T-helper 17 cell (primary cell): Measurements from ENCODE around the gene CRYGB. TPM values are rescaled to one million over a fixed set of nuclear protein-coding genes. Genes with fewer than 3 reads are reported as not detected.
"Not testable (repeated sequence)": the region's sequence is repeated elsewhere in the genome, so short reads cannot be mapped to it uniquely, and the experiment has no call there.

Experiments
- ATAC-seq: fragments of 150-1000 bp; cut with Tn5 transposase; 2 replicates; pipeline ENCODE4 v1.10.0; 2021; ENCODE audit warnings: mild to moderate bottlenecking, moderate library complexity
- DNase-seq, 3 donors: peaks; one replicate each; pipeline versions ENCODE4 v3.0.0 to v3.0.0-alpha.2; 2020 to 2021
- H3K9me3 ChIP-seq: one replicate; pipeline ENCODE4 v1.7.0; 2013; ENCODE audit warnings: low read length, mild to moderate bottlenecking; ENCODE audit not compliant: control insufficient read depth, poor library complexity, severe bottlenecking
- H3K27ac Mint-ChIP-seq: one replicate; pipeline ENCODE4 v1.8.0; 2022; ENCODE audit warnings: mild to moderate bottlenecking, moderate library complexity, mixed read lengths
- H3K27me3 Mint-ChIP-seq: one replicate; pipeline ENCODE4 v1.8.0; 2022; ENCODE audit warnings: mixed read lengths
- H3K36me3 Mint-ChIP-seq: one replicate; pipeline ENCODE4 v1.8.0; 2022; ENCODE audit warnings: low read depth, mixed read lengths
- H3K4me1 Mint-ChIP-seq: one replicate; pipeline ENCODE4 v1.8.0; 2022; ENCODE audit warnings: mild to moderate bottlenecking, mixed read lengths
- H3K4me3 Mint-ChIP-seq: one replicate; pipeline ENCODE4 v1.8.0; 2022; ENCODE audit warnings: mild to moderate bottlenecking, moderate library complexity, mixed read lengths
- total RNA-seq, 4 donors: library from RNA in 2 of 4; stranded (reverse) in 2 of 4; gene quantifications; one replicate each; pipeline ENCODE4 v1.2.3 and lab custom pipeline; 2022 to 2026

The CRYGB gene
- total RNA-seq, 2 donors from 2014 or later = not detected

DNA sequence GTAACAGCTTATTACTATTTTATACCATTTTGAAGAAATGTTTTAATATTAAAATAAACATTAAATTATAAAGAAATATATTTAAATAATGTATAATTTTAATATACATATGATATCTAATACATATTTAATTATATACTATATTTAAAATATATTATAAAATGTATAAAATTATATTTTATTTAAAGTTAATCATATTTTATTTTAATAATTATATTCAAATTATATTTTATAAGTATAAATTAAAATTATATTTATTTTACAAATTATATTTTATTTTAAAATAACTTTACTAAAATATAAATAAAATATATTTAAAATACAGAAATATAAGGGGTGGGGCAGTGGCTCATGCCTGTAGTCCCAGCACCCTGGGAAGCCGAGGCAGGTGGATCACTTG lies 23.7 kb downstream of the CRYGB start:
- no peaks in the 10 kb centered on the region for H3K36me3 Mint-ChIP-seq
- H3K27me3 Mint-ChIP-seq = peaks cover 30% of the 10 kb centered on the region
- peaks cover 11% of the 10 kb centered on the region for H3K4me1 Mint-ChIP-seq
- ATAC-seq (no peak), DNase-seq (no peak)
- no peaks in the 10 kb centered on the region for H3K9me3 ChIP-seq
- H3K27ac Mint-ChIP-seq = no peak overlapping the region
- no peak overlapping the region for H3K4me3 Mint-ChIP-seq

DNA sequence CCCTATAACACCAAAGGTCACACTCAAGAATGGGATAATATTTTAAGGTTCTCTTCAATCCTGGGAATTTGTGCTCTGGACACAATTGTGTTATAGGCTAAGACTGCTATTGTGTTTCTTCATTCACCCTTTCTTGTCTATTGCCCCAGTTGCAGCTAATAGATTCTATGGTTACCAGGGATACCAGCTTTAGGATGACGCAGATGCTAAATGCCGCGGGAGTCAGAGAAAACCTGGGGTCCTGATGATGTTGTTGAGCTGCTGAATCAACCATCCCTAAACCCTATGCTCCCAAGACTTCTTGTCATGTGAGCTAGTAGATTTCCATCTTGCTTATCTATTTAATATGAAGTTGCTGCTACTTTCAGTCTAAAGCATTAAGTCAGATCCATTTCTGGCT lies 27.0 kb downstream of the CRYGB start:
- peaks cover 4% of the 10 kb centered on the region for H3K4me1 Mint-ChIP-seq
- no peaks in the 10 kb centered on the region for H3K36me3 Mint-ChIP-seq
- DNase-seq = no peak
- H3K4me3 Mint-ChIP-seq = no peak overlapping the region
- no peak overlapping the region for H3K27ac Mint-ChIP-seq
- H3K27me3 Mint-ChIP-seq = peaks cover 21% of the 10 kb centered on the region
- ATAC-seq = no peak
- no peaks in the 10 kb centered on the region for H3K9me3 ChIP-seq

DNA sequence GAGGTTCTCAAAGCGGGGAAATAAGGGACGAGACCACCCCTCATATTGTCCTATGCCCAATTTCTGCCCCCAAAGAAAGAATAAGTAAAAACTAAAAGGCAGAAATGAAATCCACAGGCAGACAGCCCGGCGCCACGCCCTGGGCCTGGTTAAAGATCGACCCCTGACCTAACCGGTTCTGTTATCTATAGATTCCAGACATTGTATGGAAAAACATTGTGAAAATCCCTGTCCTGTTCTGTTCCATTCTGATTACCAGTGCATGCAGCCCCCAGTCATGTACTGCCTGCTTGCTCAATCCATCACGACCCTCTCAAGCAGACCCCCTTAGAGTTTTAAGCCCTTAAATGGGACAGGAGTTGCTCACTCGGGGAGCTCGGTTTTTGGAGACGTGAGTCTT lies 28.6 kb downstream of the CRYGB start:
- not testable (repeated sequence) for H3K27ac Mint-ChIP-seq, H3K4me3 Mint-ChIP-seq, H3K36me3 Mint-ChIP-seq, DNase-seq, H3K9me3 ChIP-seq, H3K4me1 Mint-ChIP-seq, ATAC-seq
- peaks cover 21% of the 10 kb centered on the region for H3K27me3 Mint-ChIP-seq

DNA sequence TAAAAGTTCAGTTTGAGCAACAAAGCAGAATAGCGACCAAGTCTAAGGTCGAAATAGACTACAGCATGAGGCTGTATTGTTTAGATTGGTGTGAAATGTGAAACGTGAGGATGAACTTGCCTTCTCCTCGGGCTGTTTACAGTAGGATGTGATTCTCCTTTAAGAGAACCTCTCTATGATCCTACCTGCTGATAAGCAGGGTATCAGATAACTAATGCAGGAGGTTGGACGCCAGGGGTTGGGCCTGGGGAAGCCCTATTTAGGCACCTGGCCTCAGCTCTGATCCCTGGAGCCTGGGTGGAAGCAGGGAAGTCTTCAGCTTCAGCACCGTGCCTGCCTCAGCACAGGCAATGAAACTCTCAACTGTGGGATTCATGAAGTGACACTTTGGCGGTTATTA lies 33.0 kb downstream of the CRYGB start:
- Mint-ChIP-seq H3K27ac (no peak overlapping the region), H3K4me1 (no peaks in the 10 kb centered on the region), H3K27me3 (peaks cover 23% of the 10 kb centered on the region), H3K36me3 (no peaks in the 10 kb centered on the region), H3K4me3 (no peak overlapping the region)
- DNase-seq (no peak), ATAC-seq (no peak)
- no peaks in the 10 kb centered on the region for H3K9me3 ChIP-seq

DNA sequence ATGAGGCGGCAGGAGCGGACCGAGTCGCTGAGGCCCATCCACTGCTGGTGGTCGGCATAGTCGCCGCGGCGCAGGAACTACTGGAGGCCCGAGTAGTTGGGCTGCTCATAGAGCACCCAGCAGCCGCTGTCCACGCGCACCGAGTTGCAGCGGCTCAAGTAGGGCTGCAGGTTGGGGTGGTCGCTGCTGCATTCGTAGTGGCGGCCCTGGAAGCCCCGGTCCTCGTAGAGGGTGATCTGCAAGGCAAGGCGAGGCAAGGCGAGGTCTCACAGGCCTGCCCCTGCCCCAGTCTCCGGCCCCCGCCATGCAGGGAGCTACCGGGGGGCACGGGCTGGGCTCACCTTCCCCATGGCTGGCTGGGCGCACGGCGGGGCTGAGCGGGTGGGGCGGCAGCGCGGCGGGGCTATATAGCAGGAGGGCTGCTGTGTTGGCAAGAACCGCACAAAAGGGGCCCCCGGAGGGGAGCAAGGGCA lies 33.6 kb downstream of the CRYGB start:
- DNase-seq, H3K27ac Mint-ChIP-seq, H3K4me1 Mint-ChIP-seq, H3K4me3 Mint-ChIP-seq, ATAC-seq, H3K9me3 ChIP-seq, H3K36me3 Mint-ChIP-seq: not testable (repeated sequence)
- H3K27me3 Mint-ChIP-seq = peaks cover 24% of the 10 kb centered on the region

DNA sequence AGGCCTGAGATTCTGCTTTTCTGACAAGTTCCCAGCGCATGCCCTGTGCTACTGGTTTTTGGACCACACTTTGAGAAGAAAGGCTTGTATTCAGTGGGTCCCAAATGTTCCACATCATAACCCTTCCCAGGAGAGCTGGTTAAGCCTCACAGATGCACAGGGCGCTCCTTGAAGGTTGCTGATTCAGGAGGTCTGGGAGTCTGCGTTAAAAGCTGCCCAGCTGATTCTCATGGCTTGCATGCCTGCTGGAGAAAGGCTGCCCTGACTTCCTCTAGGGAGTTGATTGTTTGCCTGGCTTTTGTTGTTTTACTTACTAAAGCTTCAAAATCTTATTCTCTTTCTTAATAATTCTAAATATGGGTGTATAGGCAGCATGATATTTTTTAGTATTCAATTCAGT lies 42.3 kb downstream of the CRYGB start:
- no peak overlapping the region for H3K4me3 Mint-ChIP-seq
- DNase-seq = no peak
- ATAC-seq = no peak
- no peaks in the 10 kb centered on the region for H3K36me3 Mint-ChIP-seq
- H3K4me1 Mint-ChIP-seq = peaks cover 5% of the 10 kb centered on the region
- H3K27me3 Mint-ChIP-seq = peaks cover 53% of the 10 kb centered on the region
- no peaks in the 10 kb centered on the region for H3K9me3 ChIP-seq
- no peak overlapping the region for H3K27ac Mint-ChIP-seq

DNA sequence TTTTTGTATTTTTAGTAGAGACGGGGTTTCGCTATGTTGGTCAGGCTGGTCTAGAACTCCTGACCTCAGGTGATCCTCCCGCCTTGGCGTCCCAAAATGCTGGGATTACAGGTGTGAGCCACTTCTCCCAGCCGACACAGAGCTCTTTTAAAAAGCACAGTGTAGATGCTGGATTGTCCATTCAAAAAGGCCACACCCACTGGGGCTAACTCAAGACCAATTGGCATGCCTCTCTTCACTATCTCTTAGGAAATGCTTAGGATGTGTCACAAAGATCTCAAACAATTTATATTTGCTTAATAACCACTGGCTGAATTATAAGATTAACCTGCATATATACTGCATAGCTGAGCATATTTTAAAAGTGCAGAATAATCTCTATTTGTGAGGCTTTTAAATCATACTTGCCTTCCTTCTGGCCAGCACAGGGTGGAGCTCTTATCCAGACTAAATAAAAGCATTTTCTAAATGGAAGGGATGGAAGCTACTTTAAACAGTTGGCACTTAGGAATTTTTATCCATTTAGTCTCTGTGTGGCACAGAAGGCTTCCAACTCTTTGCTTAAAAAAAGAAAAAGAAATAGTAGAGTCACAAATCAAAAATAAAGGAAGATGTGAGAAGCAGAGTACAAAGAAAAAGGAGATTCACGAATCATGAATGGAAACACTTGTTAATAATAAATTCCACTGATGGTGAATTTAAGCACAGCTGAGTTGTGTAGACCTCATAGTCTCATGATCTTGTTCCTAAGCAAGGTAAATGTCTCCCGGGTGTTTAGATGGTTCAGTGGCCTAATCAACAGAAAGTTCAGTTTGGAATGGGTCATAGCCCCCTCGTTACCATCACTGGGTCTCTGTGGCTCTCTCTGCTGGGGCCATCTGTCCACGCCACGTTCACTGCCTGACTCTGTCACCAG lies 44.0 kb downstream of the CRYGB start:
- H3K9me3 ChIP-seq = no peaks in the 10 kb centered on the region
- ATAC-seq (no peak), DNase-seq (no peak)
- H3K4me3 Mint-ChIP-seq = no peak overlapping the region
- peaks cover 51% of the 10 kb centered on the region for H3K27me3 Mint-ChIP-seq
- no peaks in the 10 kb centered on the region for H3K36me3 Mint-ChIP-seq
- peaks cover 5% of the 10 kb centered on the region for H3K4me1 Mint-ChIP-seq
- H3K27ac Mint-ChIP-seq = no peak overlapping the region

DNA sequence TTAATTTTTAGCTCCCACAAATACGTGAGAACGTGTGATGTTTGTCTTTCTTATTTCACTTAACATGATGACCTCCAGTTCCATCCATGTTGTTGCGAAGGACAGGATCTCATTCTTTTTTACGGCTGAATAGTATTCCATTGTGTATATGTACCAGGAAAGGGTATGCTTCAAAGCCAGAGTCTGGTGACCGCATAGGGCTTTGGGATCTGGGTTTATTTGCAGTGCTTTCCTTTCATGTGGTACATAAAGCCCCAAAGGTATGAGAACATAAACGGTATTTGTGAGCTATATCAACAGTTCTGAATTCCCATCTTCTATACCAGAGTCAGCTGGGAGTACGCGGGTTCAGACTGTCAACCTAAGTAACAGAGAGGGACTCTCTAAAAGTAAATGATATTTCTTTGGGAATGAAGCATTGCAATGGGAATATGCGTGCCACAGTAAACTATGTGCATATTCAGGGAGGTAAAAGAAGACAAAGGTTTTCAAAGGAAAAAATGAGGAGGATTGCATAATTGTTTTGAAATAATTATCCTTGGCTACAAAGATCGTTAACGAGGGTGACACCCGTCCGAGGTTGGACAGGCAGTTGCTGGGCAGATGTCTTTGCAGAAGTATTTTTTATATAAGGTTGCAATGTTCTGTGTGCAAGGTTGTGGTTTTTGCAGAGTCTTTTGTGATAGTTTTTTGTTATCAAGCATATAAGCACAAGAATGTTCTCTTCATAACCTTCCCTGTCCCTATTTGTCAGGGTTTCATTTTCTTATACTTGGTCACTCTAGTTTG lies 46.1 kb downstream of the CRYGB start:
- Mint-ChIP-seq H3K4me3 (no peak overlapping the region), H3K36me3 (peaks cover 2% of the 10 kb centered on the region), H3K27me3 (peaks cover 42% of the 10 kb centered on the region), H3K4me1 (peaks cover 7% of the 10 kb centered on the region), H3K27ac (no peak overlapping the region)
- no peak for DNase-seq
- no peak for ATAC-seq
- no peaks in the 10 kb centered on the region for H3K9me3 ChIP-seq

DNA sequence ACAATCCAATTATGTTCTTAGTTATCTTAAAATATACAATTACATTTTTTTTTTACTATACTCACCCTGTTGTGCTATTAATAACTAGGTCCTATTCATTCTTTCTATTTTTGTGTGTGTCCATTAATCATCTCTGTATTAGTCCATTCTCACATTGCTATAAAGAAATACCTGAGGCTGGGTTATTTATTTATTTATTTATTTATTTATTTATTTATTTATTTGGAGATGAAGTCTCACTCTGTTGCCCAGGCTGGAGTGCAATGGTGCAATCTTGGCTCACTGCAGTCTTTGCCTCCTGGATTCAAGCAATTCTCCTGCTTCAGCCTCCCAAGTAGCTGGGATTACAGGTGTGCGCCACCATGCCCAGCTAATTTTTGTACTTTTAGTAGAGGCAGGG lies 47.3 kb downstream of the CRYGB start:
- H3K27ac Mint-ChIP-seq, H3K9me3 ChIP-seq, H3K36me3 Mint-ChIP-seq, H3K4me3 Mint-ChIP-seq, DNase-seq, ATAC-seq, H3K4me1 Mint-ChIP-seq: not testable (repeated sequence)
- H3K27me3 Mint-ChIP-seq = peaks cover 35% of the 10 kb centered on the region

DNA sequence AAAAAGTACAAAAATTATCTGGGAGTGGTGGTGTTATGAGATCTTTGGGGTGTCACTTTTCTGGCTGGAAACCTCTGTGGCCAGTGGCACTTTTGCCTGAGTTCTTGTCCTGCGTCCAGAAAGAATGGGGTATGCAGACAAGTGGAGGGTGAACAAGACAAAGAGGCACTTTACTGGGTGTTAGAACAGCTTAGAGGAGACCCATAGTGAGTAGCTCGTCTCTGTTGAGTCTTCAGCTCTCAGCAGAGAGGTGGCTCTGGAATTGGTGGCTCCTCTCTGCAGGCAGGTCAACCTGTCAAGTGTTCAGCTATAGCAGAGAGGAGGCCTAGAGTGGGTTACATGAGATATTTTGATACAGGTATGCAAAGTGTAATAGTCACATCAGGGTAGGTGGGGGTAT lies 47.7 kb downstream of the CRYGB start:
- H3K4me3 Mint-ChIP-seq = no peak overlapping the region
- no peaks in the 10 kb centered on the region for H3K9me3 ChIP-seq
- no peak overlapping the region for H3K27ac Mint-ChIP-seq
- DNase-seq = no peak
- H3K27me3 Mint-ChIP-seq = peaks cover 35% of the 10 kb centered on the region
- ATAC-seq = no peak
- H3K36me3 Mint-ChIP-seq = peaks cover 2% of the 10 kb centered on the region
- H3K4me1 Mint-ChIP-seq = peaks cover 7% of the 10 kb centered on the region

DNA sequence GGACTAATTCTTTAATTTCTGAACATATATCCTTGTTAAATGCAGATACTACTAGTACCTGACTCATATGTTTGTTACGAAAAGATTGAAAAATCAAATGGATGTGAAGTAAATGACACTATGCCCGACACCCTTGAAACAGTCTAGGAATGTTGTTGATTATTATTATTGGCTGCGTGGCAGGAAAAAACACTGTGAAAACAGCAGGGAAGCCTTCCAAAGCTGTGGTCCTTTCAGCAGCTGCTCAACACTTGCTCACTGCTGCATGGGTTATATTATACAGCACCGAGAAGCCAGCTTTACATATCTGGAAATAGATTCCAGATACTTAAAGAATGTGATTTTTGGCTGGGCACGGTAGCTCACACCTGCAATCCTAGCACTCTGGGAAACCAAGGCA lies 48.2 kb downstream of the CRYGB start:
- ATAC-seq (no peak), DNase-seq (no peak)
- H3K4me1 Mint-ChIP-seq = peaks cover 7% of the 10 kb centered on the region
- H3K4me3 Mint-ChIP-seq = no peak overlapping the region
- H3K27ac Mint-ChIP-seq = no peak overlapping the region
- H3K9me3 ChIP-seq = no peaks in the 10 kb centered on the region
- peaks cover 2% of the 10 kb centered on the region for H3K36me3 Mint-ChIP-seq
- peaks cover 35% of the 10 kb centered on the region for H3K27me3 Mint-ChIP-seq

DNA sequence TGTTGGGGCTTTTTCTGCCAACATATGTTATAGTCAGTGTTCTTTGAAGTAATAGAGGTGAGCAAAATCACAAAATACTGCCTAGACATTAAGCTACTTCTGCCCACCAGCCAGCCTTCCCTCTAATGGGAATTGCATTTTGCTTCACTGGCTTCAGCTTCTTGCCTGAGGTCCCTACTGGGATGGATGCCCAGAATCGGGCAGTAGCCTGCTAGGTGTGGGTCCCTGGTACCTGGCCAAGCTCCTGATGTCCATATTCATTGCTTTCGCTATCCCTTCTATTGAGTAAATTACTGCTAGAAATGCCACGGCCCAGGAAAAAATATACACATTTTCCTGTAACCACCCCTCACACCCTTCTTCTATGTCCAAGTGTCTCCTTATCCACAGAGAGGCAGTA lies 48.6 kb downstream of the CRYGB start:
- H3K27ac Mint-ChIP-seq = no peak overlapping the region
- peaks cover 2% of the 10 kb centered on the region for H3K36me3 Mint-ChIP-seq
- no peak overlapping the region for H3K4me3 Mint-ChIP-seq
- no peak for ATAC-seq
- peaks cover 7% of the 10 kb centered on the region for H3K4me1 Mint-ChIP-seq
- H3K9me3 ChIP-seq = no peaks in the 10 kb centered on the region
- DNase-seq = no peak
- peaks cover 34% of the 10 kb centered on the region for H3K27me3 Mint-ChIP-seq

DNA sequence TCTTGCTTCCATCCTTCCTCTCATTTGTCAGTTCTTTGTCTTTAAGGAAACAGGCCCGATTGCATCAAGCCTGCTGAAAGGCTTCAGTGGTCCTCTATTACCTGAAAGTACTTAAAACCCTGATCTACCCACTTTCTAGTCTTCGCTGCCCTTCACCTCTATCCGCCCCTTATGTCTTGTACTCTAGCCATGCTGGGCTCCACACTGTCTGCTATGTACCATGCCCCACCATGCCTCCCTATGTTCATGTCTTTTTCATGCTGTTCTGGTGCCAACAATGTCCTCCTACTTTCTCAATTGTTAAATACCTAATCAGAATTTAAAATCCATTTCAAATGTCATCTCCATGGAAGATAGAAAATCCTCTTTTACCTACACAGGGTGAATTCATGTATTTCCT lies 49.9 kb downstream of the CRYGB start:
- Mint-ChIP-seq H3K27me3 (peaks cover 21% of the 10 kb centered on the region), H3K27ac (no peak overlapping the region), H3K4me3 (no peak overlapping the region), H3K36me3 (peaks cover 2% of the 10 kb centered on the region), H3K4me1 (peaks cover 4% of the 10 kb centered on the region)
- no peaks in the 10 kb centered on the region for H3K9me3 ChIP-seq
- no peak for ATAC-seq
- no peak for DNase-seq
